Ishikawa (cell line): Measurements from ENCODE around the gene RFPL1.

ENCODE experiments used
- CEBPB ChIP-seq: IDR thresholded peaks from 2 replicates; pipeline ENCODE4 v1.6.1; 2012
- CREB1 ChIP-seq: IDR thresholded peaks from 2 replicates; pipeline ENCODE4 v1.6.1; 2012; ENCODE audit warnings: low read depth
- EGR1 ChIP-seq: IDR thresholded peaks from 2 replicates; pipeline ENCODE4 v1.6.1; 2012
- EP300 ChIP-seq: IDR thresholded peaks from 2 replicates; pipeline ENCODE4 v1.6.1; 2012; ENCODE audit warnings: borderline replicate concordance
- FOXM1 ChIP-seq: IDR thresholded peaks from 2 replicates; pipeline ENCODE4 v1.6.1; 2012; ENCODE audit warnings: low read depth, borderline replicate concordance
- NFIC ChIP-seq: IDR thresholded peaks from 2 replicates; pipeline ENCODE4 v1.6.1; 2012
- RAD21 ChIP-seq: IDR thresholded peaks from 2 replicates; pipeline ENCODE4 v1.6.1; 2012; ENCODE audit warnings: low read depth
- TAF1 ChIP-seq: IDR thresholded peaks from 2 replicates; pipeline ENCODE4 v1.6.1; 2012; ENCODE audit warnings: low read depth, mild to moderate bottlenecking
- TCF12 ChIP-seq: IDR thresholded peaks from 2 replicates; pipeline ENCODE4 v1.6.1; 2012; ENCODE audit warnings: low read depth
- TEAD4 ChIP-seq: IDR thresholded peaks from 2 replicates; pipeline ENCODE4 v1.6.1; 2012
- YY1 ChIP-seq: IDR thresholded peaks from 2 replicates; pipeline ENCODE4 v1.6.1; 2012; ENCODE audit warnings: low read depth
- ZBTB7A ChIP-seq: IDR thresholded peaks from 2 replicates; pipeline ENCODE4 v1.6.1; 2012; ENCODE audit warnings: low read depth
- TF ChIP-seq, protein P1 (sequence below): IDR thresholded peaks from 2 replicates; pipeline ENCODE4 v1.6.1; 2012; ENCODE audit warnings: low read depth, mild to moderate bottlenecking
- TF ChIP-seq, protein P2 (sequence below): IDR thresholded peaks from 2 replicates; pipeline ENCODE4 v1.6.1; 2012
- TF ChIP-seq, protein P3 (sequence below): IDR thresholded peaks from 2 replicates; pipeline ENCODE4 v1.6.1; 2012

Gene RFPL1

DNA sequence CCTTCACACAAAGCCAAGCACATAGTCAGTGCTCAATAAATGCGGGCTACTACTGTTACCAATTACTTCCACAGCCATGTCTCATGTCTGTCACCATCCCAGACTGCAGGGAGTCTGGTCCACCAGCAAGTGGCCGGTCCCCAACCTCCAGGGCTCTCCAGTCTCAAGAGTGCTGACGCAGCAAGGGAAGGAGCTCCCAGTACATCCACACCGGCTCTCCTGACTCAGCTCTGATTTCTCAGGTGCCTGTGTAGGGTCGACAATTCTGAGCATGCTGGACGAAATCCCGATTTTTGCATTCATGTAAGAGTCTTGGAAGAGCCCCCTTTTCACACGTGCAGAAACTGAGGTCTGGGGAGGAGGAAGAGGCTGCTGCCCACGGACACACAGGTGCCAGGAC lies 31.4 kb downstream of the RFPL1 start:
- TF ChIP-seq CREB1: no peak
- TF ChIP-seq, protein P1, sequence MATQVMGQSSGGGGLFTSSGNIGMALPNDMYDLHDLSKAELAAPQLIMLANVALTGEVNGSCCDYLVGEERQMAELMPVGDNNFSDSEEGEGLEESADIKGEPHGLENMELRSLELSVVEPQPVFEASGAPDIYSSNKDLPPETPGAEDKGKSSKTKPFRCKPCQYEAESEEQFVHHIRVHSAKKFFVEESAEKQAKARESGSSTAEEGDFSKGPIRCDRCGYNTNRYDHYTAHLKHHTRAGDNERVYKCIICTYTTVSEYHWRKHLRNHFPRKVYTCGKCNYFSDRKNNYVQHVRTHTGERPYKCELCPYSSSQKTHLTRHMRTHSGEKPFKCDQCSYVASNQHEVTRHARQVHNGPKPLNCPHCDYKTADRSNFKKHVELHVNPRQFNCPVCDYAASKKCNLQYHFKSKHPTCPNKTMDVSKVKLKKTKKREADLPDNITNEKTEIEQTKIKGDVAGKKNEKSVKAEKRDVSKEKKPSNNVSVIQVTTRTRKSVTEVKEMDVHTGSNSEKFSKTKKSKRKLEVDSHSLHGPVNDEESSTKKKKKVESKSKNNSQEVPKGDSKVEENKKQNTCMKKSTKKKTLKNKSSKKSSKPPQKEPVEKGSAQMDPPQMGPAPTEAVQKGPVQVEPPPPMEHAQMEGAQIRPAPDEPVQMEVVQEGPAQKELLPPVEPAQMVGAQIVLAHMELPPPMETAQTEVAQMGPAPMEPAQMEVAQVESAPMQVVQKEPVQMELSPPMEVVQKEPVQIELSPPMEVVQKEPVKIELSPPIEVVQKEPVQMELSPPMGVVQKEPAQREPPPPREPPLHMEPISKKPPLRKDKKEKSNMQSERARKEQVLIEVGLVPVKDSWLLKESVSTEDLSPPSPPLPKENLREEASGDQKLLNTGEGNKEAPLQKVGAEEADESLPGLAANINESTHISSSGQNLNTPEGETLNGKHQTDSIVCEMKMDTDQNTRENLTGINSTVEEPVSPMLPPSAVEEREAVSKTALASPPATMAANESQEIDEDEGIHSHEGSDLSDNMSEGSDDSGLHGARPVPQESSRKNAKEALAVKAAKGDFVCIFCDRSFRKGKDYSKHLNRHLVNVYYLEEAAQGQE: no peak
- TF ChIP-seq FOXM1: no peak
- TF ChIP-seq, protein P2, sequence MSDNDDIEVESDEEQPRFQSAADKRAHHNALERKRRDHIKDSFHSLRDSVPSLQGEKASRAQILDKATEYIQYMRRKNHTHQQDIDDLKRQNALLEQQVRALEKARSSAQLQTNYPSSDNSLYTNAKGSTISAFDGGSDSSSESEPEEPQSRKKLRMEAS: no peak
- no peak for TF ChIP-seq EGR1
- no peak for TF ChIP-seq EP300
- TF ChIP-seq, protein P3, sequence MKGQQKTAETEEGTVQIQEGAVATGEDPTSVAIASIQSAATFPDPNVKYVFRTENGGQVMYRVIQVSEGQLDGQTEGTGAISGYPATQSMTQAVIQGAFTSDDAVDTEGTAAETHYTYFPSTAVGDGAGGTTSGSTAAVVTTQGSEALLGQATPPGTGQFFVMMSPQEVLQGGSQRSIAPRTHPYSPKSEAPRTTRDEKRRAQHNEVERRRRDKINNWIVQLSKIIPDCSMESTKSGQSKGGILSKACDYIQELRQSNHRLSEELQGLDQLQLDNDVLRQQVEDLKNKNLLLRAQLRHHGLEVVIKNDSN: no peak

DNA sequence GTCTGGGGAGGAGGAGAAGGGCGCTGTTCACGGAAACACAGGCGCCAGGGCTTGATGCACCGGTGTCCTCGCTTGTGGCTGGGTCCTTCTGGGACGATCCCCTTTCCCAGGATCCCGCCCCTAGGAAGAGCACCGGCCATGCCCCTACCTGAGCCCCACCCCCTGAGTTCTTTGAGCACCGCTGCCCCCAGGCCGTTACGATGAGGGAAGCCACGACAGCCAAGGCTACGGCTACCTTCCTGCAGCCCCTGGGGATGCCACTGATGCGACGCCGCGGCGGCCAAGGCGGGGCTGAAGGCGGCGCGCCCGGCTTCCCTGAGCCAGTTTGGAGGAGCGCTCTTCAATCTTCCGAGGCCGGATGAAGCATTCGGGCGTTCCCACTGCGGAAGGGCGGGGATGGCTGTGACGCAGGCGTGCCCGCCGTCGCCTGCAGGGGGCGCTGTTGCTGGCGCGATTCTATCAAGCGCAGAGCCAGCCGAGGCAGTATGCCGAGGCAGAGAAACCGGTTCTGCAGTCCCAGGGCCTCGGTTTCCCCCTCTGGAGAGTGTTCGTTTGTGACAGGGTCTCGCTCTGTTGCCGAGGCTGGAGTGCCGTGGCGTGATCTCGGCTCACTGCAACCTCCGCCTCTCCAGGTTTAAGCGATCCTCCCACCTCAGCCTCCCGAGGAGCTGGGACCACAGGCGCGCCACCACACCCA lies 31.9 kb downstream of the RFPL1 start:
- TF ChIP-seq EGR1 (no peak), TAF1 (no peak), RAD21 (peak; percentile 60; the same call in 1 of the 2 replicates), ZBTB7A (no peak), TCF12 (peak; percentile 33; the same call in 1 of the 2 replicates), EP300 (peak; percentile 22; the same call in 1 of the 2 replicates), TEAD4 (no peak), CEBPB (no peak), FOXM1 (no peak), YY1 (no peak), CREB1 (peak; percentile 80), NFIC (no peak)
- TF ChIP-seq, protein P3: no peak
- TF ChIP-seq, protein P1: no peak
- TF ChIP-seq, protein P2: peak; percentile 71

DNA sequence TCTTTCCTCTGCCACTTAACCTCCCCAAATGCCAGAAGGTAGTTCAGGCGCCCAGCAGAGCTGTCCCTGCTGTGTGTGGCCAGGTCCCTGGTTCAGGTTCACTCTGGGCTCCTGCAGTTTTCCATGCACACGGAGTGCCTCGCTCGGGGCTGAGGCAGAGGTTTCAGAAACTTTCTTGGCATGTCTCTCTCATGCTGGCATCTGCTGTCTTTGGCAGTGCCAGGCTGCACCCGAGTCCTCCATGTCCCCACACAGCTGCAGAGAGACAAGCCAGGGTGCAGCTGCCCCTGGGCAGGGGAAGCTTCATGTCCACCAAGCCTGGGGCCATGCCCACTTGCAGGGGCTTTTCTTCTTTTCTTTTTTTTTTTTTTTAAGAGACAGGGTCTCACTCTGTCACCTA lies 34.6 kb downstream of the RFPL1 start:
- no peak for TF ChIP-seq ZBTB7A
- TF ChIP-seq, protein P1: no peak
- TF ChIP-seq TCF12: no peak
- TF ChIP-seq FOXM1: no peak
- TF ChIP-seq, protein P3: no peak

DNA sequence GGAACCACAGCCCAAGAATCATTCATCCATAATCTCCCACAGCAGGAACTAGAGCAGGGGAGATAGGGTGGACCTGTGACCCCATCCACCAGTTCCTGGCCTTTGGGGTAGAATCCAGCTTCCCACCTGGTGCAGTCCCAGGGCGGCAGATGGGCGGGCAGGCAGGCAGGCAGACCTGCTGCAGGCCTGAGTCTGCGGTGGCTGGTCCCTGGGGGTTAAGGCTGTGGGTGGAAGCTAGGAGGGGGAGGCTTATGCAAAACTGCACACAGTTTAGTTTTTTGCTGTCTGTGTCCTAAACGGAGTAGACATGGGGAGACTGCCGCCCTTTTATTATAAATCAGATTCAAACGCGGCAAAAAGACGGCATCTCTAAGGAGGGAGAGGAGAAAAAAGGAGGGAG lies 37.2 kb downstream of the RFPL1 start:
- TF ChIP-seq, protein P2: no peak
- TF ChIP-seq, protein P3: no peak
- TF ChIP-seq YY1 (no peak), CREB1 (no peak), NFIC (no peak), EP300 (no peak), FOXM1 (no peak), EGR1 (no peak), TCF12 (no peak), ZBTB7A (no peak)
- TF ChIP-seq, protein P1: no peak
